Astrocyte (in vitro differentiated cells and primary cell): ENCODE results near the gene WSB2.

Experiments
- CTCF ChIP-seq: IDR thresholded peaks from 2 replicates; pipeline ENCODE4 v1.5.1; 2011; ENCODE audit warnings: low read depth, mild to moderate bottlenecking, inconsistent platforms, low read length, moderate library complexity; ENCODE audit not compliant: insufficient read depth
- EZH2 ChIP-seq: IDR thresholded peaks from 2 replicates; pipeline ENCODE4 v1.6.1; 2012; ENCODE audit warnings: mild to moderate bottlenecking, low read length, inconsistent platforms; ENCODE audit not compliant: insufficient read depth

- no peak for TF ChIP-seq CTCF
- no peak for TF ChIP-seq EZH2
Measured at GRCh38 chr12:118107694-118108093, 46.7 kb upstream of the WSB2 start.
